ENCODE results near the gene IMMP2L.

Gene IMMP2L

DNA sequence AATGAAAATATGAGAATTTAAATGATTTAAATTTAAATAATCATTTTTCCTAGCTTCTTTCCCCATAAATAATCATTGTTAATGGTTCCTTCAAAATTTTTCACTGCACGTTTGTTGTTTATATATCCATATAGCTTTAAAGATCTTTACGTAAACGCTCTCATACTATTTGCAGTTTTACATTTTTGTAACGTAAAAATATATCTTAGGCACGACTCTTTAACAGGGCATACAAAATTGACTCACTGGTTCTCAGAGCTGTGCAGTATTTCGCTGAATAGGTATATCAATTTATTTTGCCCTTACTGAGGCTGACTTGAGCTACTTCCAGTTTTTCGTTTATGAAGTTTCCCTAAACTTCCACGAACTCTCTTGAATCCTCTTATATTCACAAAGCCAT, 365.6 kb downstream of the IMMP2L start:
- no peak for DNase-seq

DNA sequence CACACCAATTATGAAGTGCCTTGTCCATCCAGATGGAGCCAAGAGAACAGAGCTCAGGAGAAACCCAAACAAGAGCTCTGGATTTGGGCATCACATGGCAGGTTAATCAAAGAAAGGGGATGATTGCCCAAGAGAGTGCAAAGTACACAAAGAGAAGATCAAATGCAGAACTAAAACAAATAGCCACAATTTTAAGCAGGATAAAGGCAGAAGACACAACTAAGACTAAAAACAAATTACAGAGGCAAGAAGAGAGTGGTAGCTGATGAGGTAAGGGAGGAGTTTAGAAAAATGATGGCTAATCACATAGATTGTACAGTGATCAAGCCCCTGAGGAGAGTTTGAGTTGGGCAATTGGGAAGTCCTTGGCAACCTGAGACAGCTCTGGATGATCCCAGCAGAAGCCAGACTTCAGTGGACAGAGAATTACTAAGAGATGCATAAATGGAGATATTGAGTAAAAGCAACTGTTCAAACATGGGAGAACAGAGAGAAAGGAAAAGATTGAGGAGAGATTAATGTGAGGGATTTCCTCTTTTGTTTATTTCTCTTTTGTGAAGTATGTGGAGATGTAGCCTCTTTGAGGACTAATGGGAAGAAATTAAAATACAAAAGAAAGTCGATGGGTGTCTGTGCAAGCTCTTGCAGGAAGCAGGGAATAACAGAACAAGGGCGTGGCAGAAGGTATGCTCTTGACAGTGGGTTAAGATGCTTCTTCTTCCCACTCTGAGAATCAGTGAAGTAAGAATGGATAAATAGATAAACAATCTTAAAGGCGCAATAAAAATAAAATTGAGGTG, 369.5 kb downstream of the IMMP2L start:
- DNase-seq, result no peak

DNA sequence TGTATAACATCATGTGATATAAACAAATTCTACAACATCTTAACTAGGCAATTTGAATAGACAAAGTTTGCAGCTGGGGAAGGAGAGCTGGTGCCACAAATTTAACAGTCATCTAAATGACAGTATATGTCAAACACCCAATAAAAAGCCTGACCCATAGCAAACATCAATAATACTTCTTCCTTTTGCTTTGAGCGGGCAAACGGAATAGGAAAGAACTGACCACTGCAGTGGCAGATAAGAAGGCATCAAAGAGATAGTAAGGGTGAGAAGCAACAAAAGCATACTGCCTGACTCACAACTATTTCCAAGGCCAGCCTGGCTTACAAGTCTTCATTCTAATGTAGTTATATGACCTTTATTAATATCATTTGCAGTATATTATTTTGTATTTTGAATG, 371.5 kb downstream of the IMMP2L start:
- DNase-seq, result no peak

DNA sequence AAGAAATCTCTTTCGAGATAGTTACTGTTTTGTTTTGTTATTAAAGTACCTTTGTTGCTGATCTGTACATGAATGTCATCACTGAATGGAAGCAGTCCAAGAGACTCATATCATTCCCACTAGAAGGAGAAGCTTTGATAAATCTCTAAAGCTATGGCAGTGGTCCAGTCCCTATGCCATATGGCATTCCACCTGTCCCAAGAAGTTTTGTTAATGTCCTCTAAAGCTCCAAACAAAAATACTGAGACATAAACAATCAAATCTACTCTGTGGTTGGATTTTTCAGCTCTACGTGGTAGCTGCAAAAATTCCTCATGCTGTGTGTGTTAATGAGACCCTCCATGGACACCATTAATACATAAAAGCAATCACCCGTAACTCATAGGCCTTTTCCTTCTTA, 377.3 kb downstream of the IMMP2L start:
- DNase-seq, result no peak

DNA sequence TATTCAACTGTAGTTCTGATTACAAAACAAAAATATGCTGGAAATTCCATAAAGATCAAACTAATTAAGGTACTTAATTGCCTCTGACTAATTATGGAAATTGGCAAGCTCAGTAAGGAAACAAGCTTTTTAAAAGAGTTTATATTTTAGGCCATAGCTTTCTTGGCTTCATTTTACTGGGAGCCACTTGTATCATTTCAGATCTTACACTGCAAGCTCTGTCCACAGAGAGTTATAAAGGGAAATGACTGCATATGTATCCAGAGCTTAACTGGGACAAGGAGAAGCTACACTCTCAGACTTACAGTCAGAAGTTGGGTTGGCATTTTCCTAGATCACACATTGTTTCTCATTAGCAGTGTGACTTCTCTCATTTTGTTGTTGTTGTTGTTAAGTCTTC, 379.0 kb downstream of the IMMP2L start:
- no peak for DNase-seq

DNA sequence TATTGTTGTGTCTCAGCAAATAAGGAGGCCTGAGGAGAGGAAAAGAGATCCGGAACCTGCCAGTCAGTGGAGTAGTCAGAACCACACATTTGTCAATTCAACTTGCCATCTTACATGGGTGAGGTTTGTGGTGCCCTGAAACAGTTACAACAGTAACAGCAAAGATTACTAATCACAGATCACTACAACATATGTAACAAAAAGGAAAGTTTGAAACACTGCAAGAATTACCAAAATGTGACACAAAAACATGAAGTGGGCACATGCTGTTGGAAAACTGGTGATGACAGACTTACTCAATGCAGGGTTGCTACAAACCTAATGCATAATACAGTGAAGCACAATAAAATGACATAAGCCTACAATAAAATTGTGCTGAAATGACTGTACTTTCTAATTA, 382.0 kb downstream of the IMMP2L start:
- no peak for DNase-seq

DNA sequence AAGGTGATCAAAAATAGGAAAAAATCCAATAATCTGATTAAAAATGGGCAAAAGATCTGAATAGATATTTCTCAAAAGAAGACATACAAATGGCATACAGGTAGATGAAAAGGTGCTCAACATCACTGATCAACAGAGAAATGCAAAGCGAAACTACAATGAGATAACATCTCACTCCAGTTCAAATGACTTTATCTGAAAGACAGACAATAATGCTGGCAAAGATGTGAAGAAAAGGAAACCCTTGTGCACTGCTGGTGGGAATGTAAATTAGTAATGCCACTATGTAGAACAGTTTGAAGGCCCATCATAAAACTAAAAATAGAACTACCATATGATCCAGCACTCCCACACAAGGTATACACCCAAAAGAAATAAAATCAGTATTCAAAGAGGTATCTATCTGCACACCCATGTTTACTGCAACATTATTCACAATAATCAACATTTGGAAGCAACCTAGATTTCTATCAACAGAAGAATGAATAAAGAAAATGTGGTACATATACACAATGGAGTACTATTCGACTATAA, 386.3 kb downstream of the IMMP2L start:
- DNase-seq, result no peak

DNA sequence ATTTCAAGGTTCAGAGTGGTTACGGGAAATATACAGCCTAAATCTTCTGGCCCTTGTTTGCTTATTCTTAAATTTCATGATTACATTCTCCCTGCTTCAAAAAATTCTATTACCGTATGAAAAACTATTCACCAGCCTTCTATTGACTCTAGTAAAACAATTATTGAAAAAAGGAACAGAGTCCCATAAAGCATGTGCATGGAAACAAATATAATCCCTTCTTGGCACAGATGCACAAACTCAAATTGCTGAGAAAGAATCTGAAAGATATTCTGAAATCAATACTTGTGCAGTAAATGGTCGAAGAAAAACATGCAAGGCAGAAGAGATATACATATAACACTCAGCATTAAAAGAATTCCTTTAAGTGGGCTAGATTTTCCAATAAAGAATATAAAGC, 387.8 kb downstream of the IMMP2L start:
- DNase-seq, result no peak

DNA sequence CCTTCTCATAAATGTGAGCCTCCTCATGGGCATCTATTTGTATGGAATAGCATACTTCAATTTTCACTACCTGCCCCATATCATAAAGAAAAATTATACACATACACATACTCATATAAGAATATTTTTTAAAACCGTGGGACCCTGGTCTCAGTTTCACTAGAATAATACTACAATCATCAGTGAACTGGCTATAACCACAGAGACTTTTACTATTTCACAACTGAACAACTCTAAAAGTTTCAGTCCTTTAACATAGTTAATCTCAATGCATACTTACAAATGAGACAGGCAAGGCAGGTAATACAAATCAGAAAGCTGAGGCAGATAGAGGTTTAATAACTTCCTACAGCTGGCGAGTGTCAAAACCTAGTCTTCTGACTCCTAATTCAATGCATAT, 388.3 kb downstream of the IMMP2L start:
- DNase-seq, result no peak

DNA sequence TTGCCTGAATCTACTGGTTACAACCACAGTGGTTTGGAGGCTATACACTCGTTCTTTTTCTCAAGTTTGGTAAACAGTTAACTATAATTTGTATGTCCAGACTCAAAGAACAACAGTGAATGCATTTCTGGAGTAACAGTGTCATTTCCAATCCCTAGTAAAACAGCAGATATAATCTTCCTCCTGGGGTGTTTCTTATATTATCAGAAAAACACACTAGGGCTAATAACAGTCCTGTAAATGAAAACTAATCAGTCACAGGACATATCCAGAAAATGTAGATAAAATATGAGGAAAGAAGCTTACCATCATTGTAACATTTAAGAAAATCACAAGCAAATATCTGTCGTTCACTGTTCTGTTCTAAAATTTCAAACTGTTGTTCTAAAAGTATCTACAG, 388.8 kb downstream of the IMMP2L start:
- no peak for DNase-seq

DNA sequence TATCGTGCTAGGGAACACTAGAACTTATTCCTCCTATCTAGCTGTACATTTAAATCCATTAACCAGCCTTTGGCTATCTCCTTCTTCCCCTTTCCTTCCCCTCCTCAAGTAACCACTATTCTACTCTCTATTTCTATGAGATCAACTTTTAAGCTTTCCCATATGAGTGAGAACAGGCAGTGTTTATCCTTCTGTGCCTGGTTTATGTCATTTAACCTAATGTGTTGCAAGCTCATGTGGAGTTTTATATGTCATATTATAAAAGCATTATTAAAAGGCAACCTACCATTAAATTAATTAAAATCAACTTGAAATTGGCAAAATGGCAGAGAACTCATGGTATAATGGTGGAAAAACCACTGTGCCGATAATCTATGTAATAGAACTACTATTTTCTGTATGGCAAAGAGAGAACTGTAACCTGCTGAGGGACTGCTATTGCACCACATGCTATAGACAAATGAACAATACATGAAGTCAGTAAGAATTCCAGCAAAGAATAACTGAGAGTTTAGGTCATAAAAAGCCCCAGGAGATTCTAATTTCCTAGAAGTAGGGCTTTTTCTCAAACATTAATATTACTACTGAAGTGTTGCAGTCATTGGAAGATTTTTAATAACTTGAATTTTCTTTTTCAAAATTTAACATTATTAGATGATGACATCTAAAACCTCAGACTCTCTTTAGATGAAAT, 389.6 kb downstream of the IMMP2L start:
- no peak for DNase-seq

DNA sequence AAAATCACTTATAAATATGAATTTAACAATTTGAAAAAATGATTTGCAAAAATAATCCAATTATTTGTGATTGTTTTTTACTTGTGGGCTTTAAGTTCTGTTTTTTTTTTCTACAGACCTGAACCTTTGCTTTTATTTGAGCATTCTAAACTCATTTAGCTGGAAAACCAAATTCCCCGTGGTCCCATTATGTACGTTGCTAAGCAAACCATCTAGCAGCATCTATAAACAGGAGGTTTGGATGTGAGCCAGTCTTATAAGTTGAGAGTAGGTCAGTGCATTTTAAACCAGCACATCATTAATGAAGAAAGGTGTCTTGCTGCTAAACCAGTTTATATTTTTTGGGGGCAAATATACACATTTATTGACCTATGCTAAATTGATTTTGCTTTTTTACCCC, 394.1 kb downstream of the IMMP2L start:
- no peak for DNase-seq

DNA sequence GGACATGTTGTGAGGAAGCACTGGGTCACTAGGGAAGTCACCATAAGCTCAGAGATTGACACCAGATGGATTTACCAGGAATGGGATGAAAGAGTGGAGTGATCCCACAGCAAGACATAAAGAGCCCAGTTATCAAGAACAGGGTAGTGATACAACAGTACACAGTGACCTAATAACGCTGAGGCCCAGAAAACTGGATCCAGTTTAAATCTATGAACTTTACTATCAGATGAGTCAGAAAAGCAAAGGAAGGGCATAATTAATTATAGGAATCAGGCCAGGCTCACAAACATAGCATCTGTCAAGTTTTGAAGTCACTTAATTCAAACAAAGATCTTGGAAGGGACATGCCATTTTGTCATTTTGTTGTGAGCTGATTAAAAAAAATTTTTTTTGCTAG, 397.9 kb downstream of the IMMP2L start:
- no peak for DNase-seq

DNA sequence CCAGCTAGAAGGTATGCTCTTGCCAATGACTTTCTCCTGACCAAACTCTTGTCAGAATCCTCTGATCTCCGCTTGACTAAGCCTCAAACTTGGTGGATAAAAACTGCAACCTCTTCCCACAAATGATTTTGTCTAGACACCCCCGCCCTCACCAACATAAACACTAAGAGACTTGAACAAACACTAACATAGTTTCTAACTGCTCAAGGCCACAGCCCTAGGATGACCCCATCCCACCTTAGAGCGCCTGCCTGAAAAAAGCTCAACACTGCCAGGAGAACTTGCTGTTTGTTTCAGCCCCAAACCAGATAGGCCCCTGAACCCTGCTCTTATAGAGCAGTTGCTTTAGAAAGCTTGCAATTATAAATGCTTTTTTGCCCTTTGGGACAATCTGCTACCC, 399.6 kb downstream of the IMMP2L start:
- DNase-seq, result no peak

DNA sequence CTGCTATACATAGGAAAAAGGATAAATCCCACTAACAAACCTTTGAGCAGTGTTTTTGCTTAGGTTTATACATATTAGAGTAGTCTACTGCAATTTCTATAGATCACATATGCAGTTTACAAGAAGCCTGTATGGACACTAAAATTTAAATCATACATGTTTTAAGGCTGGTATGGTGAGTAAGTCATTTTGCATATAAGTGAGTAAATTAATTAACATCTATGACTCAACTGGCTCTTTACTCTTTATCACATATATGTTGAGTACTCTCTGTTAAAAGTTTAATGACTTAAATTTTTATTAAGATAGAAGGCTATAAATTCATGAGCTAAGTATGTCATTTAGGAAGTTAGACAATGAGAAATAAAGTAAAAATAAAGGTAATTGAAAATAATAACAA, 402.0 kb downstream of the IMMP2L start:
- DNase-seq, result no peak

DNA sequence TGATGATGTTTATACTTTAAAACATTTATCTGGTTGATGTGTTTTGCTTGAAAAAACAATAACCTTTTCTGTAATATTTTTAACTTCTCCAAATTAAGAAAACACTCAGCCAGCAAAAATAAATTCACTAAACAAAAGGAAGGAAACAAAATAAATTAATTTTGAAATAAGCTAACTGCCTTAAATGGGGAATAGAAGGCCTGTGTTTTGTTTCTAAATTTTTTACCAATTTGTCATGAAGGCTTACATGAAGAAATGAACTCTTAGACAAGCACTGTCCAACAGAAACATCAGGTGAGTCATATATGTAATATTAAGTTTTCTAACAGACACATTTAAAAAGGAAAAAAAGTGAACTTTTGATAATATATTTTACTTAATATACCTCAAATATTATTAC, 402.9 kb downstream of the IMMP2L start:
- no peak for DNase-seq

DNA sequence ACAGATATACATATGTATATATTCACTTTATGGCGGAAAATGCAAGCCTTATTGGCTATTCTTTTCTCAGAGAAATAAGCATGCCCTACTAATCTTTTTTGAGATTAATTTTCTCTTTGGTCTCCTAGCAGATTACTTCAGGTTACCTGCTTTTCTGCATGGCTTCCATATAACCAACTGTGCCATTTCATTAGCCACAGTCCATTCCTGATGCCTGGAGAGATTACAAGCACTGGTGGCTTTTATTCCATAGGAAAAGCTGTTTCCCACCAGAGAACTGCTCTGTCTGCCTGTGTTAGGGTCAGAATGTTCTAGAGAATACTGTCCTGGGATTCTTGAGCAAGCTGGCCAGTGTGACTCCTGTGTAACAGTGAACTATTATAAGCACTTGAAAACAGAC, 411.6 kb downstream of the IMMP2L start:
- DNase-seq, result no peak

DNA sequence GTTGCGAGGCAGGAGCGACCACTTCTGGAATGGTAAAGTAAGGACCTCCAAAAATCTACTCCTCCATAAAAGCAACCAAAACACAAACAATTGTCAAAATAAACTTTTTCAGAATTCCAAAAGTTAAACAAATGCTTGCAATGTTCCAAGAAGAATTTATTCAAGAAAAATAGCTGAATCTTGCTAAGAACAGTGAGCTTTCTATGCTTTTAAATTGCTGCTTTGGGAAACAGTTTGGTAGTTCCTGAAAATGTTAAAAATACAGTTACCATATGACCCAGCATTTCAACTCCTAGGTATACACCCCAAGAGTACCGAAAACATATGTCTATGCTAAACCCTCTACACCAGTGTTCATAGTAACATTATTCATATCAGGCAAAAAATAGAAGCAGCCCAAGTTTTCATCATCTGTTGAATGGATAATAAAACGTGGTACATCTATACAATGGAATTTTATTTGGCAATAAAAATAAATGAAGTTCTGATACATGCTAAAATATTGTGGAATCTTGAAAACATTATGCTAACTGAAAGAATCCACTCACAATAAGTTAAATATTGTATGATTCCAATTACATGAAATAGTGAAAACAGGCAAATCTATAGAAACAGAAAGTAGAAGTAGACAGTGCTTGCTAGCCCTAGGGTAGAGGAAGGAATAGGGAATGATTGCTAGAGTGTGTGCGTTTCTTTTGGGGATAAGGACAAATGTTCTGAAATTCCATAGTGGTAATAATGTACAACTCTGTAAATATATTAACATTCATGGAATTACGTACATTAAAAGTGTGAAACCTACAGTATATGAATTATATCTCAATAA, 414.4 kb downstream of the IMMP2L start:
- DNase-seq, result no peak

DNA sequence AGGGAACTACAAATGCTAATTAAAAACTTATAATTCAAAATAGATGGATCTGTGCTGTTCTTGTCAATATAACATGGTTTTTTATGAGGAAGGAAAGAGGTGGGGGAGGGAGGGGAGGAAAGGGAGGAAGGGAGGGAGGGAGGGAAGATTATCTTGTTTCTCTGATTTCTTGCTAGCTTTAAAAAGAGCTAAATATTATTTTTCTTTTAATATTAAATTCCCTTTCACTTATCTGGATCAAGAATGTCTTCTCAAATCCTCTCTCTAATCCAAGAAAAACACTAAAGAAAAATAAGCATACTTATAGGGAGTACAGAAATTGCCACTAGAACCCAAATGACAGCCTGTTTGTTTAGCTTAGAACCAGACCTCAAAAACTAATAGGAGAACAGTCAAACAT, 416.2 kb downstream of the IMMP2L start:
- DNase-seq, result no peak

DNA sequence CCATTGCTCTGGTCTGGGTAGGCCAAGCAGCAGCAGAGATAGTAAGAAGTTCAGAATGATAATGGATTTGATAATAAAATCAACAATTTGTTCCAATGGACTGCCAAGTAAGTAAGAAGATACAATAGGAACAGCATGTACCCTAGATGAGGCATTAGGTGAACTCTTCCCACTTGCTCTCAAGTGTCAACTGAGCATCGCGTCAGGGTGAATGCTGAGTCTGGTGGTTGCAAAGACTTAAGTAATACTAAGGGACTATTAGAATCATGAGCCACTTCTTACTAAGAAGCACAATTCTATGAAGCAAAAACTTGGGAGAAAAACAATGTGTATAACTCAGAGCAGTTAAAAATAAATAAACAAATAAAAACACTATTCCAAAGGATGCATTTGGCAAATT, 416.8 kb downstream of the IMMP2L start:
- DNase-seq, result no peak

DNA sequence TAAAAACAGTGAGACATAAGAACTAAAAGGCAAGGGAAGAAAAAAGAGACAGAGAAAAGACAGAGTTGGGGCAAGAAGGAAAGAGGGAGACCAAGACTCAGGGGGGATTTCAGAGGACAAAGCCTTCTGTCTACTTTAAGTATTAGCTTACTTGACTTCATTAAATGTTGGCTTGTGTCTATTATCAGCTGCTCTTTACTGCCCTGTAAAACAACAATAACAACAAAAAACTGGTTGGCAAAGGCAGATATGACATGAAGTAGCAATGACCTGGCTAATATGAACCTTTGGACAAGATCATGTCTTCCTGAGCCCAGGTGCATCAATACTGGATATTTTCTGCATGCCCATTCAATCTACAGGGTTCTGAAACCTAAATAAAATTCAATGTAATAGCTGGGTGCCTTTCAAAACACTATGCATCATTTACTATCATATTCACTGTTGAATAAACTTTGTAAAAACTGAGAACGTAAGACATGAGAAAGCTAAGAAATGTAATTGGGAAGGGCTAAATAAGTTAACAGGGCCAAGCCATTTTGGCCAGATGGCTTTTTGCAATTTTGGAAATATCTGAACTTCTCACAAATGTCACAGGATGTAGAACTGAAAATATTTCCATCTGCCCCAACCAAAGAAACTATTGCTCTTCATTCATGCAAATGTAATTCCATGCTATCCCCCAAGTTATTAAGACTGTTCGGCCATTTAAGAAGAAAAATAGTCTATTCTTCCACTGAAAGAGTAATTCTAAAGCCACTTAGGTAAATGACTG, 422.0 kb downstream of the IMMP2L start:
- no peak for DNase-seq

DNA sequence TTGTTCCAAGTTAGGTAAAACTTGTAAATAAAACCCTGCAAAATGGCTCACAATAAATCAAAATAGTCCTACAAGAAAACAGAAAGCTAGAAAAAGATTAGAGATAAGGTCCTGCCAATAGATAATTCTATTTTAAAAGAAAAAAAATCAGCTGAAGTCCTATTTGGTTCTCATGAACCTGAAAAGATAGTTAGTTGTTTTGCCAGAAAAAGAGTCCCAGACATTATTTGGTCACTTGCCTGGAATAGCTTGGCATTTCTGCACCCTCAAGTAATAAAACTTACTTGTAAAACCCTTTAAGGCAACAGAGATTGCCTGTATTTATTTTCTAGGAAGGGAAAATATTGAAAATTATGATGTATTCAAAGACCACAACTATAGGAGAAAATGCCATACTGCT, 423.7 kb downstream of the IMMP2L start:
- DNase-seq, result no peak

DNA sequence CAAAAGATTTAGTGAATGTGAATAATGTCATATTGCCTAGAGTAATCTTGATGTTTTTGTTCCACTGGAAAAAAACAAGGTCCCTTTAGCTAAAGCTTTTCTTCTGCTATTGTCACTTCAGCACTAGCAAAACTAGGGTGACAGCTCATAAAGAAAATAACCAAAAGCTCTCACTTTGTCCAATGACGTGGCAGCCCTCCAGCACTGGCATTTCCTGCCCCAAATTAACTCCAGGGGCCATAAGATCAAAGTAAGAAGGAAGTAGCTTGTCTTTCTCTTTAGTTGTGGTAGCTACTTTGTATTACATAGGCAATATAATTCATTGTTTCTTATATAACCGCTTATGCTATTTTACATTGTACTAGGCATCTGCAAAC, 424.1 kb downstream of the IMMP2L start:
- peak; percentile 36 for DNase-seq

All from activated effector memory CD4-positive, alpha-beta T cell treated with Interleukin-2 at 50 U/mL for 16 hours (primary cell).